HG02938 (cell line): ENCODE data around the gene NLRP3.
"Not testable (repeated sequence)": the region's sequence is repeated elsewhere in the genome, so short reads cannot be mapped to it uniquely, and the experiment has no call there.

Experiments used
- ATAC-seq: cut with Tn5 transposase; IDR thresholded peaks from one replicate; pipeline ENCODE4 v1.9.1; 2021; ENCODE audit warnings: mild to moderate bottlenecking, moderate library complexity; ENCODE audit not compliant: unreplicated experiment

Gene NLRP3

DNA sequence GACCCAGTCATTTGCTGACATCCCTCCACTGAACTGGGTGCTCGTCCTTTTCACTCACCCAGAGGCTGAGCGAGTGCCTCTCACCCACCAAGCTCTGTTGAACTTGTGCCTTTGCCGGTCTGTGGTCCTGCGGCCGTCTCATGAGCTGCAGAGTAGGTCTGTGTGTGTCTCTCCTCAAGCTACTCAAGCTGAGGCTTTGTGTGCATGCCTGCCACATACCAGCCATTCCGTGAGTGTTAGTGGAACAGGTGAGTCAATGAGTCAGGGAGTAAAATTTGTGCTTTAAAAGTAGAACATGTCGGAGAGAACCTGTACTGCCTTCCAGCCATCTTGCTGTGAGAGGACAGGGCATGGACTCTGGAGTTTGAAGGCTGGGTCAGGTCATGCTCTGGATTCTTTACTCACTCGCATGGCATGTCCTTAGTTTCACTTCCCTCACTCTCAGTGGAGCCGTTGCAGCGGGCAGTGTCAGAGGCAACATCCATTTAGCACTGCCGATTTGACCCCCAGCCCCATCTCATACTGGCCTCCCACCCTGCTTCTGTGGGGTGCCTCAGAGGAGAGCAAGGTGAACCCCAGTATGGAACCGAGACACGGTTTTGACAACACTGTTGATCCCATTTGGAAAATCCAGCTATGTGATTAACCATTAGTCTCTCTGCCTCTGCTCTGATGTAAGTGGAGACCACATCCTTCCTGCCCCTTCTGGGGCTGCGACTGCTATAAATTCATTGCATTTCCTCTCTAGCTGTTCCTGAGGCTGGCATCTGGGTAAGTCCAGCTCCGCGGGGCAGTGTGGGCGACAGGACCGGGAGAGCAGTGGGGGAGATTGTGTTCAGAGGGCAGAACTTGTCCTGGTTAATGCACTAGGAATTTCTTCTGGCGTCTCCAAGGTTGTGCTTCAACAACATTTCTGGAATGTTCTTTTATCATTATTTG, at the start of gene NLRP3:
Gene NLRP3 (plus strand): TSS at position 751 of the 939 bp plus-strand sequence. CDS start 2,628 bp downstream, outside the sequence.
- no peak for ATAC-seq

DNA sequence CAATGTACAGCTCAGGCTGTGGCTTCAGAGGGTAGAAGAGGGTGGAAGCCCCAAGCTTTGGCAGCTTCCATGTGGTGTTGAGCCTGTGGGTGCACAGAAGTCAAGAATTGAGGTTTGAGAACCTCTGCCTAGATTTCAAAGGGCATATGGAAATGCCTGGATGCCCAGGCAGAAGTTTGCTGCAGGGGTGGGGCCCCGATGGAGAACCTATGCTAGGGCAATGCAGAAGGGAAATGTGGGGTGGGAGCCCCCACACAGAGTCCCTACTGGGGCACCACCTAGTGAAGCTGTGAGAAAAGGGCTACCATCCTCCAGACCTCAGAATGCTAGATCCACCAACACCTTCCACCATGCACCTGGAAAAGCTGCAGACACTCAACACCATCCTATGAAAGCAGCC, 49.6 kb upstream of the NLRP3 start:
- ATAC-seq: not testable (repeated sequence)

DNA sequence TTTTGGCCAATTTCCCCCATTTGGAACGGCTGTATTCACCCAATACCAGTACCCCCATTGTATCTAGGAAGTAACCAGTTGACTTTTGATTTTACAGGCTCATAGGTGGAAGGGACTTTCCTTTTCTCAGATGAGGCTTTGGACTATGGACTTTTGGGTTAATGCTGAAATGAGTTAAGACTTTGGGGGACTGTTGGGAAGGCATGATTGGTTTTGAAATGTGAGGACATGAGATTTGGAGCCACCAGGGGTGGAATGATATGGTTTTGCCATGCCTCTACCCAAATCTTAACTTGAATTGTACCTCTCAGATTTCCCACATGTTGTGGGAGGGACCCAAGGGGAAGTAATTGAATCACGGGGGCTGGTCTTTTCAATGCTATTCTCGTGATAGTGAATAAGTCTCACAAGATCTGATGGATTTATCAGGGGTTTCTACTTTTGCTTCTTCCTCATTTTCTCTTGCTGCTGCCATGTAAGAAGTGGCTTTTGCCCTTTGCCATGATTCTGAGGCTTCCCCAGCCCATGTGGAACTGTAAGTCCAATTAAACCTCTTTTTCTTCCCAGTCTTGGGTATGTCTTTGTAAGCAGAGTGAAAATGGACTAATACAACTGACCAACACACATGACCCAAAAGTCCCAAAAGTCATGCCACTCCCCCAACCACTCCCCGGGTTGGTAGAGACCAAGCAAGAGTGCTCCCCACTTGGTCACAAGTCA, 48.9 kb upstream of the NLRP3 start:
- no peak for ATAC-seq

DNA sequence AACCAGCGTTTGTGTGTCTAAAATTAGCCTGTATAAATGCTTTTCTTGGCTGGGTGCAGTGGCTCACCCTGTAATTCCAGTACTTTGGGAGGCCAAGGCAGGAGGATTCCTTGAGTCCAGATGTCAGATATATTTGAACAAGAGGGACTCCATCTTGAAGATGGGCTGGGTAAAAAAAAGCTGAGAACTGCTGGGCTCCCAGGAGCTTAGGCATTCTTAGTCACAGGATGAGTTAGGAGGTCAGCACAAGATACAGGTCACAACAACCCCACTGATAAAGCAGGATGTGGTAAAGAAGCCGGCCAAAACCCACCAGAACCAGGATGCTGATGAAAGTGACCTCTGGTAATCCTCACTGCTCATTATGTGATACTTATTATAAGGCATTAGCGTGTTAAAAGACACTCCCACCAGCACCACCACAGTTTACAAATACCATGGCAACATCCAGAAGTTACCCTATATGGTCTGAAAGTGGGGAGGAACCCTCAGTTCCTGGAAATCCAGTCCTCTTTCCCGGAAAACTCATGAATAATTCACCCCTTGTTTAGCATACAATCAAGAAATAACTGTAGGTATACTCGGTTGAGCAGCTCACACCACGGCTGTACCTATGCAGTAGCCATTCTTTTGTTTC, 48.1 kb upstream of the NLRP3 start:
- no peak for ATAC-seq

DNA sequence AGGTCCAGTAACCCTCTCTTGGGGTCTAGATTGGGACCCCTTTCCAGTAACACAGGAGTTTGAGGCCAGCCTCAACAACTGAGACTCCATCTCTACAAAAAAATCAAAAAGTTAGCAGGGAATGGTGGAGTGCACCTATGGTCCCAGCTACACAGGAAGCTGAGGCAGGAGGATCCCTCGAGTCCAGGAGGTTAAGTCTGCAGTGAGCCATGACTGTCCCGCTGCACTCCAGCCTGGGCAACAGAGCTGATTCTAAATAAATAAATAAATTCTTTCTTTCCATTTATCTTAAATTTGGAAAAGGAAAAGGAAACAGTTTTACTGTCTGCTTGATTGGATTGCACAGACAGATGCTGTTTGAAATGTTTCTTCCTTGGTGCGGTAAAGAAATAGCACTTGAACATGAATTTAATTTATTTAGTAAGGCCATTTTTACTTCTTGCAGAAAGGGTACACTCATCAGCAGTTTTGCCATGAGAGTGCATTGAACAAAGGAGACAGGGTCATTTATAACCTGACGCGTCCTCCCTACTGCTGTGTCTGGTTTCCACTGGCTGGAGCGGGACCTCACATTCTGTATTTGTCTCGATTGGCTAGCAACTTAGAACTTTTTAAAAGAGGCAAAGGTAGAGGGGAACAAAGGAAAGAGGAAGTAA, 47.4 kb upstream of the NLRP3 start:
- no peak for ATAC-seq

DNA sequence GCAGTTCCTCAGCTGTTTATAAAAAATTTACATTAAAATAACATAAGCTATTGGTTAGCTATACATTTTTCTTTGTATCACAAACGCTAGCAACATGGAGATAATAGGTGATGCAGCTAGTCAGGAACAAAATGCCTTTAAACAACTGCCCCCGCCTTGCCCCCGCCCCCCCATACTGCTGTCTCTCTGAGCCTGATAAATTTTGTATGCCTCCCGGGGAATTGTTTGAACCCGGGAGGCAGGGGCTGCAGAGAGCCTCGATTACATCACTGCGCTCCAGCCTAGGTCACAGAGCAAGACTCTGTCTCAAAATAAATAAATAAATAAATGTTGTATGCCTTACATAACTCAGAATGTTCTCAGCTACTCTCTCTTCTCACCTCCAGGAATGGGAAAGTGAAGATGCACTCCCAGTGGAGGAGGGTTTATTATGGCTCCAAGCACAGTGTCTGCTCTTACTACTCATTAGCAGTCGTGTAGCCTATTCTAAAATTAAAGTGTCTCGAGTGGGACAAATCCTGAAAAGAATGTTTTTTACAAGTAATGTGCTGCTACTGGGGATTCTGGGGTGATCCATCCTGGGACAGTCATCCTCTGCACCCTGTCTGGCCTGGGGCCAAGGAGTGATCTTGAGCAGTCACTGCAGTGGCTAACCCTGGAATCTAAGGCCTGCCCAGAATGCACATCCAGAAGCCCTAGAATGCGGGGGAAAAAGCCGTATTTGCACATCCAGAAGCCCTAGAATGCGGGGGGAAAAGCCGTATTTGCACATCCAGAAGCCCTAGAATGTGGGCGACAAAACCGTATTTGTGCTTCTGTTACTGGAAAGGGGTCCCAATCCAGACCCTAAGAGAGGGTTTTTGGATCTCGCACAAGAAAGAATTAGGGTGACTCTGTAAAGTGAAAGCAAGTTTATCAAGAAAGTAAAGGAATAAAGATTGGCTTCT, 44.9 kb upstream of the NLRP3 start:
- no peak for ATAC-seq

DNA sequence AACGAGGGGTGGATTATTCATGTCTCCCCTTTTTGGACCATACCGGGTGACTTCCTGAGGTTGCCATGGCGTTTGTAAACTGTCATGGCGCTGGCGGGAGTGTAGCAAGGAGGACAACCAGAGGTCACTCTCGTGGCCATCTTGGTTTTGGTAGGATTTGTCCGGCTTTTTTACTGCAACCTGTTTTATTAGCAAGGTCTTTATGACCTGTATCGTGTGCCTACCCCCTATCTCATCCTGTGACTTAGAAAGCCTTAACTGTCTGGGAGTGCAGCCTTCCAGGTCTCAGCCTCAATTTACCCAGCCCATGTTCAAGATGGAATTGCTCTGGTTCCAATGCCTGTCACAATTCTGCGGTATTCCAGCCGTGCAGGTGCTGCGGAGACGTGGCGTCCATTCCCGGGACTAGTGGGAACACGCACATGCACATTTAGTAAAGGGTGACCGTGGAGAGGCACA, 44.1 kb upstream of the NLRP3 start:
- no peak for ATAC-seq

- peak; percentile 59 for ATAC-seq
Observed at GRCh38 chr1:247373721-247374141, 42.2 kb upstream of the NLRP3 start.

GRCh38 chr1:247374651-247375334, 41.2 kb upstream of the NLRP3 start:
- ATAC-seq: not testable (repeated sequence)

GRCh38 chr1:247375747-247376146, 40.2 kb upstream of the NLRP3 start:
- ATAC-seq: no peak

DNA sequence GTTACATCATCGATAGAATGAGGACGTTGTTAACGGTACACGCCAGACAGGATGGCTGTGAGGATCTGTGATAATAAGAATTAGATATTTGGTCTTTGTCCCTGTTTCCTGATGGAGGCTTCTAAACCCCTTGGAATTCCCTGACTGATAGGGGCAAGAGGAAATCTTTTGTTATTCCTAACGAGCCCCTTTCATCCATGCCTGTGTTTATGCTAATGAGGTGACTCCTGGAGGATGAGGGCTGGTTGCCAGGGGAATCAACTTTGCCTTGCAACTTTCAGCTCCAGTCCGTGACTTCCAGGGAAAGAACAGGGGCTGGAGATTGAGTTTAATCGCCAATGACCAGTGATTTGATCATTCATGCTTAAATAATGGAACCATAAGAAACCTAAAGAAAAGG, 39.3 kb upstream of the NLRP3 start:
- ATAC-seq: no peak

DNA sequence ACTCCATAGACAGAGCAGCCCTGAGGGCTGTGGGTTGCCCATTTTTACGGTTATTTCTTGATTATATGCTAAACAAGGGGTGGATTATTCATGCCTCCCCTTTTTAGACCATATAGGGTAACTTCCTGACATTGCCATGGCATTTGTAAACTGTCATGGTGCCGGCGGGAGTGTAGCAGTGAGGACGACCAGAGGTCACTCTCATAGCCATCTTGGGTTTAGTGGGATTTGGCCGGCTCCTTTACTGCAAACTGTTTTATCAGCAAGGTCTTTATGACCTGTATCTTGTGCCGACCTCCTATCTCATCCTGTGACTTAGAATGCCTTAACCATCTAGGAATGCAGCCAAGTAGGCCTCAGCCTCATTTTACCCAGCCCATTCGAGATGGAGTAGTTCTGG, 38.3 kb upstream of the NLRP3 start:
- not testable (repeated sequence) for ATAC-seq

GRCh38 chr1:247378334-247379073, 37.5 kb upstream of the NLRP3 start:
- ATAC-seq: no peak

DNA sequence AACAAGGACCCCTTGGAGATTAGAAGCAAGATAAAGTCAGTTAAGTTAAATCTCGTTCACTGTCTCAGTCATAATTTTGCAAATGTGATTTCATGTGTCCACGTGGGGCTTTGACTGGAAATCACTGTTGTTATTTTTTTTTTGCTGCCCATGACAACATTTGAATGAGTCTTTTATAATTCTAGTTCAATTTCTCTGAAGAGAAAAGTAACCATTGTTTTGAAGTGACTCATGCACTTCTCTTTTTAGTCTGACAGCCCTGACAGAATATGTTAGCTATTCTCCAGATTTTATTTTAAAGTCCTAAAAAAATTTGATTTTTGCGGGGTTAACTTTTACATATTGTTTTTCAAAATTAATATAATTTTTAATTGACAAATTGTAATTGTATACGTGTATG, 30.7 kb upstream of the NLRP3 start:
- ATAC-seq: no peak

- no peak for ATAC-seq
Observed at GRCh38 chr1:247386217-247386616, 29.8 kb upstream of the NLRP3 start.

GRCh38 chr1:247386687-247387086, 29.3 kb upstream of the NLRP3 start:
- ATAC-seq: no peak

- ATAC-seq: no peak
Observed at GRCh38 chr1:247387096-247387495, 28.9 kb upstream of the NLRP3 start.

DNA sequence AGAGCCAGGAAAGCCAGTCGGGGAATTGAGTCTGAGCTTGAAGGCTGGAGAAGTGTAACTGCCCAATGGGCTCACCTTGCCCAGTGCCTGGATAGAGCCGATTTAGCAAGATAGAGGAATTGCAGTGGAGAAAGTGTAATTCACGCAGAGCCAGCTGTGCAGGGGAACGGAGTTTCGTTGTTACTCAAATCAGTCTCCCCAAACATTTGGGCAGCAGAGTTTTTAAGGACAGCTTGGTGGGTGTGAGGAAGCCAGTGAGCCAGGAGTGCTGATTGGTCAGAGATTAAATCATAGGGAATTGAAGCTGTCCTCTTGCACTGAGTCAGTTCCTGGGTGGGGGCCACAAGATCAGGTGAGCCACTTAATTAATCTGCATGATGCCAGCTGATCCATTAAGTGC, 28.4 kb upstream of the NLRP3 start:
- ATAC-seq: no peak
